NCI-H1436 (cell line): ENCODE data around the gene DSP.

Experiments used
- DNase-seq: peaks from one replicate; lab custom pipeline; 2025; lab: John Stamatoyannopoulos, UW

Gene DSP

DNA sequence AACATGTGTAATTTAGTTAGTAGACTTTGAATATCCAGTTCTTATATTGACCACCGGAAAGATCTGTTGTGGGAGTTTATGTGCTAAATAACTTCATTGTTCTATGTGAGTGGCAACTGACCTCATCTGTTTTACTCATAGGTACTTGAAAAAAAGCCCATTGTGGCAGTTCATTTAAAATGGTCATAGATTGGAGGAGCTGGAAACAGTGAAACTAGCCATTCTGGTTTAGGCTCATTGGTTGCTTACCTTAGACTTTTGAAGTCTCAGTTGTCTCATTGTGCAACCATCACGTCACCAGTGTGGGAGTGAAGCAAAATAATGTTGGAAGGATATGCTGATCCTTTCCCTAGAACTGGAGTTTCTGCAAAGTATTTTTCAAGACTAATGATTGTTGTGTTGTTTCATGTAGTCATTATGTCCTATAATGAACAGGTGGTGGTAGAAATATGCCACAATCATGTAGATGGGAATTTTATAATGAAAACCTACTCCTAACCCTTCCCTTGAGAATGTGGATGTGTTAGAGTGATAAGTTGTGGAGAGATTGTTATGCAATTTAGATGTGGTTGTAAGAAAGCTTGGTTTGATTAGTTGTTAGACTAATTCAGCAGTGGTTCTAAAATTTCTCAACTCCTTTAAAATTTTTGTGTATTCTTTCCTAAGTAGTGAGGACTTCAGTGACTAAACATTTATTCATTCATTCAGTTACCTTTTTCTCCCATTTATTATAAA, 18.3 kb downstream of the DSP start:
- no peak for DNase-seq

DNA sequence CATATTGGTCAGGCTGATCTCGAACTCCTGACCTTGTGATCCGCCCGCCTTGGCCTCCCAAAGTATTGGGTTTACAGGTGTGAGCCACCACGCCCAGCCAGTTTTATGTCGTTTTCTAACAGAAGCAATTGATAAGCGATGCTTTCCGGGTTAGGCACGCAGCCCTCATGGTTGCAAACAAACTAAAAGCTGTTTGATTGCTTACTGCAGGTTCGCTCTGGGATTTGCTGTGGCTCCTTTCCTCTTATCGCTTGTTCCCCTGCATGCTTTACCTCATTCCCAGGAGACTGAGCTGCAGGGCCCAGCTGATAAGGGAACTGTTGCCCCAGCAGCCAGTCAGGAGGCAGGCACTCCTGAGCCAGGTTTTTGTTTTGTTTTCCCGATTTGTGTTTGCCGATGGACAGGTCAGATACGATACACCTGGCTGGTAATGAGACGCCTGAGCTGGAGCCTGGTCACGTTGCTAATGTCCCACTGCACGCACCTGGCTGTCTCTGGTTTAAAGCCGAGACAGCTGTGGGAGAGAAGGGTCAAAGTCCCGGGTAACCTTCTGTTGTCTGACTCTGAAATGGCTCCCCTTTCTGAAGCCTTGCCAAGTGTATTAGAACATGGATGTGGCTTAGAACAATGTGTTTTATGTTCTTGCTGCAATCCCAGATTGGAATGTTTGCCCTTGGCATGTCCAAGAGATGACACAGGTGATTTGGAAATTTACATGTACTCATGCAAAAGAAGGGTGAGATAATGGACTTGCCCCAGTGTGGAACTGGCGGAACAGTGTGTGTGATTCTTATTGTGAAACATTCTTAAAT, 19.9 kb downstream of the DSP start:
- DNase-seq, result peak; percentile 63

DNA sequence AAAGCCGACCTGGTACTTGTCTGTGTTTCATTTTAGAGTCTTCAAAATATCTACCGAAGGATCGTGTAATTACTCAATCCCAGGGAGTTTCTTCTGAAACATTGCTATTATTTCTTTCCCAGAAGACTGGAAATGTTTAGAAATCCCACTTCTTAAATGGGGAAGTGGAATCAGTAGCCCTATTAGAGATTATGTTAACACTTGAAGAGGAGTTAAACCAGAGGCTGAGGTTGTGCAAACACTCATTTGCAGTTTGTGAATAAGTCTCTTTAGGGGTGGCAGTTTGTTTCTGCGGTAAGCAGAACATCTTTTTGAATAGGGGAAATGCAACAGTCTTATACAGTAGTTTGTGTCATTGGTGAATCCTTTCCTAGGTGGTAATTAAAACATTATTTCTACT, 21.3 kb downstream of the DSP start:
- no peak for DNase-seq

DNA sequence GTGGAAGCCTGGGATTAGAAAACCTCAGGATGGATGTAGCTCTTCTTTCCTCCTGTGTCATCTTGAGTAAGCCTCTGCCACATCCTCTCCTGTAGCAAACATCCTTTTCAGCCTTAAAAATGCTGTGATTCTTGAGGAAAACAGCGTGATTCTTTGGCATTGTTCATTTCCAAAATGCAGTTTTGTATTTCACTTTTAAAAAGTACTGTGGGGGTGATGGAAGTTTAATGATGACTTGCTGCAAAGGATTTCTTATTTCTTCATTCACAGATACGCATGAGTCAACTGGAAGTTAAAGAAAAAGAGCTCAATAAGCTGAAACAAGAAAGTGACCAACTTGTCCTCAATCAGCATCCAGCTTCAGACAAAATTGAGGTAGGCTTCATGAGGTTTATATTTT, 24.6 kb downstream of the DSP start:
- DNase-seq, result no peak

DNA sequence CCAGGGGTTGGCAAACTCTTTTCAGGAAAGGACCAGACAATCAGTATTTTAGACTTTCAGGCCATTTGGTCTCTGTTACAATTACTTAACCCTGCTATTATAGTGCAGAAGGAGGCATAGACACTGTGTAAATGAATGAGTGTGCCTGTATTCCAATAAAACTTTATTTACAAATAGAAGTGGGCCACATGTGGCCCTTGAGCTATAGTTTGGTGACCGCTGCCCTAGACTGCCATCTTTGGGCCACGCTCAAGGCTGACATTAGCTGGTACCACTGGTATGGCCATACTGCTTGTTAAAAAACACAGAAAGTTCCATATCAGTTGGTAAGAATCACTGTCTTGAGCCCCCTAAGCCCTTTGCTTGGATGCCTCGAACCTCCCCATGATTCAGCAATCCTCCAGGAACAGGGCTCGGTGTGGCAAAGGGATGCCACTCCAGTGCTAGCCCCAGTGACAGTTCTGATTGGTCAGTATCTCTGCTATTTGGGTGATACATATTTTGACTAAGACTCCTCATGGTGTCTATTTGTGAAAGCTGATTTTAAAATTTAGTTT, 25.2 kb downstream of the DSP start:
- DNase-seq, result no peak

DNA sequence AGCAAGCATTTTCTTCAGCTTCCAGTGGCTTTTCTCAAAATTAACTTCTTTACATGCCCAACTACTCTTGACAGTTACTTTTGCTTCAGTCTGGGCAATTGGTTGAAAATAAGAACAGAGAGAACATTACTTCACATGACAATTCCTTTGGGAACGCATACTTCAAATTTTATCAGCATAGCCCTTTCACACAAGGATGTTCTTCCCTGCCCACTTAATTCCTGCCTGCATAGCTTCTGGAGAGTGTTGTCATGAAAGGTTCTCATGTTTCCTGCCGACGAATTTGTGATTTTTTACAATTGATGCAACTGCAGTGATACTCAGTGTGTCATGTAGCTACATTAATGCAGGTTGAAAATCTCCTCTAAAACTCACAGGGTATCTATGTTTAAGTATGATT, 26.6 kb downstream of the DSP start:
- no peak for DNase-seq

DNA sequence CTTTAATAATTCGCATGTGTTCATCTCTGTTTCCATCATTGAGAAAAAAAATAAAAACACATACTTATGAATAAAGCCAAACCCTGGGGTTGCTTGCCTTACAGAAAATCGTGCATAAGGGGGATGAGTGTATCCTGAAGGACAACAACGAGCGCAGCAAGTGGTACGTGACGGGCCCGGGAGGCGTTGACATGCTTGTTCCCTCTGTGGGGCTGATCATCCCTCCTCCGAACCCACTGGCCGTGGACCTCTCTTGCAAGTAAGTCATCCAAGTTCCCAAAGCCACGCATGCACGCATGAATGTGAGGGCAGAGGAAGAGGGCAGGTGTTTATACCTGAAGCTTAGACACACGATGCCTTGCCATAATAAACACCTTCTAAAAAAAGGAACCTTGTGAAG, 27.6 kb downstream of the DSP start:
- DNase-seq, result no peak

DNA sequence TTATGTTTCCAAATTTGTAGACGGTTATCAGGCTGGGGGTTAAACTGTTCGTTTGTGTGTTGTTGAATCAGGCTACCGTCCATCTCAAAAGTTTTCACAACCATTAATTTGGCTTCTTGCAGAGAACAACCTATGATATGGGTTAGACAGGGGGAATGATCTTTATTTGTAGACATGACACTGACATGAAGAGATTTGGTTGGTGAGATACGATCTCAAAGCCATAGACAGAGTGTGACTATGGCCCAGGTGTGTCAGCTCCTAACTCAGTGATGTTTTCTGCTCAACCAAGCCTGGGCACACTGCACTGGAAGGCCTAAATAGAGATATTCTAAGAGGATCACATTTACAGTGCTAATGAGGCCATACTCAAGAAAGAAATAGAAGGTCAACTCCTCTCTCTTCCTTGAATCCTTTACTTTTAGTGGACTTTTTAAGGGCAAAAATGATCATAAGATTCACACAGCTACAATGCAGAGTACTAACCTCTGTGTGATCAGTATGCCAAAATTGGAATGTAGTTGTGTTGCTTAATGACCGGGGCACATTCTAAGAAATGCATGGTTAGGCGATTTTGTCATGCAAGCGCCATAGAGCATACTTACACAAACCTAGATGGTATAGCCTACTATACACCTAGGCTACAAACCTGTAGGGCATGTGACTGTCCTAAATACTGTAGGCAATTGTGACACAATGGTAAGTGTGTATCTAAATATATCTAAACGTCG, 30.9 kb downstream of the DSP start:
- no peak for DNase-seq

DNA sequence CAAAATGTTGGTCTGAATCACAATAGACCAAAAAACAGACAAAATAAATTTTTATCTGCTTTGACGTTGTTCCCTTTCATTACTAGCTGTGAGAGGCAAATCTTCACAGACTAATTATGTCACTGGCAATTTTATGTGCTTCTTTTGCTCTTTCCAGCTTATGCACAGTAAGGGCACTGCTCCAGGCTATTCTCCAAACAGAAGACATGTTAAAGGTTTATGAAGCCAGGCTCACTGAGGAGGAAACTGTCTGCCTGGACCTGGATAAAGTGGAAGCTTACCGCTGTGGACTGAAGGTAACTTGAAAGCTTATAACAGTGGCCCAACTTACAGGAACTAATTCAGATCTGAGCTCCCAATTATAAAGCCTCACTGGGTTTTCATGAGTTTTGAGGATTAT, 33.0 kb downstream of the DSP start:
- no peak for DNase-seq

DNA sequence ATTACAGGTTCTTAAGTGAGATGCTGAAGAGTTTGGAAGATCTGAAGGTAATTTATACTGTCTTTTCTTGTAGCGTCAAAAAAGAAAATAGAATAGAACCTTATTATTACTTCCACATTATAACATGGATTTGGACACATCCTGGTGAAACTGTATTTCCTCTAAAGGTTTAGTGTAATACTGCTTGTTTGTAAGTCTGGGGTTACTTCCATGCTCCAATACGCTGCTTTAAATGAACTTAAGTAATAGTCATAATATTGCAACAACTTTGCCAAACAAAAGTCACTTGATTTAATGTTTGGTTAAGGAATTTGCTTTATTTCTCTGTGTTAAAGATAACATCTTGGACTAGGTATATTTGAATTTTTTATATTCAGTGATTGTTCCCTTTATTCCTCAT, 37.0 kb downstream of the DSP start:
- DNase-seq, result no peak

DNA sequence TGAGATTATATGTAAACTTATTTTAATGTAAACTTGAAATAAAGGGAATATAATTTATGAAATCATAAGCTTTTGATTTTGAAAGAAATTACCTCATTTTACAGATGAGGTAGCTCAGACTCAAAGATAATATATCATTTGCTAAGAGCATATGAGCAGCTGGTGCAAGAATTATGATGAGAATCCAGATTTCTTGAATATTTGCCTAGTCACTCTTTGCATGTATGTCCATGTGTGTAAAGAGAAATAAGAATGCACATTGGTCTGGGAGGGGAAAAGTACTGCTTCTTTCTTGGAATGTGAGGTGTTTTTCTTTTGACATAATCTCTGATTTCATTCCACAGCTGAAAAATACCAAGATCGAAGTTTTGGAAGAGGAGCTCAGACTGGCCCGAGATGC, 37.5 kb downstream of the DSP start:
- no peak for DNase-seq

DNA sequence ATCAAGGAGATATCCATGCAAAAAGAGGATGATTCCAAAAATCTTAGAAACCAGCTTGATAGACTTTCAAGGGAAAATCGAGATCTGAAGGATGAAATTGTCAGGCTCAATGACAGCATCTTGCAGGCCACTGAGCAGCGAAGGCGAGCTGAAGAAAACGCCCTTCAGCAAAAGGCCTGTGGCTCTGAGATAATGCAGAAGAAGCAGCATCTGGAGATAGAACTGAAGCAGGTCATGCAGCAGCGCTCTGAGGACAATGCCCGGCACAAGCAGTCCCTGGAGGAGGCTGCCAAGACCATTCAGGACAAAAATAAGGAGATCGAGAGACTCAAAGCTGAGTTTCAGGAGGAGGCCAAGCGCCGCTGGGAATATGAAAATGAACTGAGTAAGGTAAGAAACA, 38.4 kb downstream of the DSP start:
- no peak for DNase-seq

DNA sequence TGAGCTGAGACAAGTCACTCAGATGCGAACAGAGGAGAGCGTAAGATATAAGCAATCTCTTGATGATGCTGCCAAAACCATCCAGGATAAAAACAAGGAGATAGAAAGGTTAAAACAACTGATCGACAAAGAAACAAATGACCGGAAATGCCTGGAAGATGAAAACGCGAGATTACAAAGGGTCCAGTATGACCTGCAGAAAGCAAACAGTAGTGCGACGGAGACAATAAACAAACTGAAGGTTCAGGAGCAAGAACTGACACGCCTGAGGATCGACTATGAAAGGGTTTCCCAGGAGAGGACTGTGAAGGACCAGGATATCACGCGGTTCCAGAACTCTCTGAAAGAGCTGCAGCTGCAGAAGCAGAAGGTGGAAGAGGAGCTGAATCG, 39.1 kb downstream of the DSP start:
- DNase-seq, result no peak

DNA sequence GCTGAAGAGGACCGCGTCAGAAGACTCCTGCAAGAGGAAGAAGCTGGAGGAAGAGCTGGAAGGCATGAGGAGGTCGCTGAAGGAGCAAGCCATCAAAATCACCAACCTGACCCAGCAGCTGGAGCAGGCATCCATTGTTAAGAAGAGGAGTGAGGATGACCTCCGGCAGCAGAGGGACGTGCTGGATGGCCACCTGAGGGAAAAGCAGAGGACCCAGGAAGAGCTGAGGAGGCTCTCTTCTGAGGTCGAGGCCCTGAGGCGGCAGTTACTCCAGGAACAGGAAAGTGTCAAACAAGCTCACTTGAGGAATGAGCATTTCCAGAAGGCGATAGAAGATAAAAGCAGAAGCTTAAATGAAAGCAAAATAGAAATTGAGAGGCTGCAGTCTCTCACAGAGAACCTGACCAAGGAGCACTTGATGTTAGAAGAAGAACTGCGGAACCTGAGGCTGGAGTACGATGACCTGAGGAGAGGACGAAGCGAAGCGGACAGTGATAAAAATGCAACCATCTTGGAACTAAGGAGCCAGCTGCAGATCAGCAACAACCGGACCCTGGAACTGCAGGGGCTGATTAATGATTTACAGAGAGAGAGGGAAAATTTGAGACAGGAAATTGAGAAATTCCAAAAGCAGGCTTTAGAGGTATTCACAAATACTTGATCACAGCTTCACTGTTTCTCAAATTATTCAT, 39.6 kb downstream of the DSP start:
- DNase-seq, result no peak

DNA sequence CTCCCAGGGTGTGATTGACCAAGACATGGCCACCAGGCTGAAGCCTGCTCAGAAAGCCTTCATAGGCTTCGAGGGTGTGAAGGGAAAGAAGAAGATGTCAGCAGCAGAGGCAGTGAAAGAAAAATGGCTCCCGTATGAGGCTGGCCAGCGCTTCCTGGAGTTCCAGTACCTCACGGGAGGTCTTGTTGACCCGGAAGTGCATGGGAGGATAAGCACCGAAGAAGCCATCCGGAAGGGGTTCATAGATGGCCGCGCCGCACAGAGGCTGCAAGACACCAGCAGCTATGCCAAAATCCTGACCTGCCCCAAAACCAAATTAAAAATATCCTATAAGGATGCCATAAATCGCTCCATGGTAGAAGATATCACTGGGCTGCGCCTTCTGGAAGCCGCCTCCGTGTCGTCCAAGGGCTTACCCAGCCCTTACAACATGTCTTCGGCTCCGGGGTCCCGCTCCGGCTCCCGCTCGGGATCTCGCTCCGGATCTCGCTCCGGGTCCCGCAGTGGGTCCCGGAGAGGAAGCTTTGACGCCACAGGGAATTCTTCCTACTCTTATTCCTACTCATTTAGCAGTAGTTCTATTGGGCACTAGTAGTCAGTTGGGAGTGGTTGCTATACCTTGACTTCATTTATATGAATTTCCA, 43.9 kb downstream of the DSP start:
- no peak for DNase-seq

DNA sequence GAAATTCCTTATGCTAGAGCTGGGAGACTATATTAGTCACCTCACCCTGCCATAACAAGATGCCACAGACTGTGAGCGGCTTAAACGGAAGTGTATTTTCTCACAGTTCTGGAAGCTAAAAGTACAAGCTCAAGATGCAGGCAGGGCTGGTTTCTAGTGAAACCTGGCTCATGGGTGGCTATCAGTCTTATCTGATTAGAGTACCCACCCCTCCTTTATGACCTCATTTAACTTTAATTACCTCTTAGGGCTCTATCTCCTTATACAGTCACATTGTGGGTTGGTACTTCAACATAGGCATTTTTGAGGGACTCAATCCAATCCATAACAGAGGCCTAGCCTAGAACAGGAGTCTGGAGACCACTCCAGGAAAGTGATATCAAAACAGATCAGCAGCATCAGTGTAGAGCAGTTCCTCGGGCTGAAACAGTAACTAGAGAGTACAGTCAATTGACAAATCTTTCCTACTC, 46.2 kb downstream of the DSP start:
- no peak for DNase-seq

DNA sequence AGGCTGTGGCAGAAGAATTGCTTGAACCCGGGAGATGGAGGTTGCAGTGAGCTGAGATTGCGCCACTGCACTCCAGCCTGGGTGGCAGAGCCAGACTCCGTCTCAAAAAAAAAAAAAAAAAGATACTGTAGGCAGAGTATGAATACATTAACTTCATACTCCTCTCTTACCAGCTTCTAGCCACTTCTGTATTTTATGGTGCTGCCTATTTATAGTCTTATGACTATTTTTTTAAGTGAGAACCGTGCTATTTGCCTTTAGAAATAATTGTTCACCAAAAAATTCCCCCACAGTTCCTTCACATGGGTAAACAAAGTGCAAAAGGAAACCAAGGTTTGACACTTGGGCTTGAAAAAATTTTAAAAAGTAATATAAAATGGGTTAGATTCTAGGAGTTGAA, 47.0 kb downstream of the DSP start:
- DNase-seq, result no peak

DNA sequence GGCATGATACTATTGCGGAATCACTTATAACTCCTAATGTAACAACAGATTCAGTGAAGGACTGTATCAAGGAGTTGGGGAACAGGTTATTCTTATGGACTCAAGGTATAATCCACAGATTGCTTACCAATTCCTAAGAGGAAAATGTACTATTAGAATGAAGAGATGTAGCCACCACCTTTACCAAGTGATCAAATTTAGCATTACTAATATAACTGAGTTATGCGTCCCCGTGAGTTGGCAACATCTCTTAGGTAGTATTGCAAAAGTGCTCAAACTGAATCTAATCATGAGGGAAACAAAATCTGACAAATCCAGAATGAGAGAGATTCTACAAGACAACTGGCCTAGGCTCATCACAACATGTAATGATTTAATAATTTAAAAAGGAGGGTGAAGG, 47.8 kb downstream of the DSP start:
- no peak for DNase-seq

DNA sequence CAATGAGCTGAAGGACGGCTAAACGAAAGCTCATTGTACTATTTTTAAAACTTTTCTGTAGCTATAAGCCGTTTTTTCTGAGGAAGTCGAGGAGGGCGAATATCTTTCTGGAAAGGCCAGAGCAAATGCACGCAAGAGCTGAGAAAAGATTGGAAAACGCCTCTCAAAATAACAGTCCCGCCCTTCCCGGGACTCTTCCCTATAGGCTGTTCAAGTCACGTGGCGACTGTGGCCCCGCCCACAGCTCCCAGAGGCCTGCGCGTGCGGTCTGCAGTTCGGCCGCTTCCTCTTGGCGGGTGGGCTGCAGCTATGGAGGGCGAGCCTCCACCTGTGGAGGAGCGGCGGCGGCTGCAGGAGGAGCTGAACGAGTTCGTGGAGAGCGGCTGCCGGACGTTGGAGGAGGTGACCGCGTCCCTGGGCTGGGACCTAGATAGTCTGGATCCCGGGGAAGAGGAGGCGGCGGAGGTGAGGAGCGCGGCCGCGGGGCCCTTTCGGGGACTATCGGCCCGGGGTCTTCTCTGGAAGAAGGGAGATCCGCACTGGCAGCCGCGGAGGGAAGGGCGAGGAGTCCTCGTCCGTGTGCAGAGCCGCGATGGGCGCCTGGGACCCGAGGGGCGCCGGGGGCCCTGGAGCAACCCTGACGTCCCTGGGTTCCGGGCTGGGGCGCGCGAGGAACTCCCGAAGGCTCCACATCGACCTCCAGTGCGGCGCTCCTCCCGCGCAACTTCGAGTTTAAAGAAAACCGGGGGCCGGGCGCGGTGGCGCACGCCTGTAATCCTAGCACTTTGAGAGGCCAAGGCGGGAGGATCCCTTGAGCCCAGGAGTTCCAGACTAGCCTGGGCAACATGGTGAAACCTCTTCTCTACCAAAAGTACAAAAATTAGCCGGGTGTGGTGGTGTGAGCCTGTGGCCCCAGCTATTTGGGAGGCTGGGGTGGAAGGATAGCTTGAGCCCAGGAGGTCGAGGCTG, 48.8 kb downstream of the DSP start, which contains the start of gene SNRNP48:
Gene SNRNP48, plus strand, starts transcription at position 250 of the 969 bp plus-strand sequence. Its CDS starts 60 bp downstream, at position 310.
- DNase-seq, result peak; percentile 90

DNA sequence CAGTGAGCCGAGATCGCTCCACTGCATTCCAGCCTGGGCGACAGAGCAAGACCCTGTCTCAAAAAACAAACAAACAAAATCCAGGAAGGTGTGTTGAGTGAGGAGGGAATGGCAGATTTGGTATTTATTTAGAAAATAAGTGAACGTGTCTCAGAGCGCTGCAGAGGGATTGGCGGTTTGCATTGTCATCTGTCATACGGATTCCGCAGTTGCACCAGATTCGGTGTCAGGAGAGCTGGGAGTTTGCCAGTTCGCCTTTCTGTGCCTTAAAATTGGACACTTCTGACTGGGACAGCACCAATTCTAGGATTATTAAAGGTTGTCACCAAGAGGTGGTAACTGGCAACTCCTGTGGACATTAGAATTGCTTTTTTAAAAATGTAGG, 49.4 kb downstream of the DSP start:
- no peak for DNase-seq
